WTC11 (cell line): Measurements from ENCODE around the gene SETD2. TPM values are rescaled to one million over a fixed set of nuclear protein-coding genes. Genes with fewer than 3 reads are reported as not detected.

Experiments
- ATAC-seq: fragments of 200-7000 bp; cut with Tn5 transposase; 2 replicates; pipeline ENCODE4 v1.10.0; 2021; ENCODE audit warnings: mild to moderate bottlenecking, moderate library complexity
- CTCF ChIA-PET: fragments of 300-600 bp; sonication (Branson Sonifier 250); formaldehyde crosslinking; loops from one replicate; lab custom pipeline; 2021; ENCODE audit warnings: antibody characterized with exemption; lab: Charles Lee
- POLR2A ChIA-PET: fragments of 350-600 bp; sonication (Branson Sonifier 250); formaldehyde crosslinking; loops from one replicate; lab custom pipeline; 2021; ENCODE audit warnings: antibody characterized with exemption; lab: Charles Lee
- DNase-seq: peaks from one replicate; pipeline ENCODE4 v3.0.0; 2021; ENCODE audit warnings: low spot score
- H3K27ac Mint-ChIP-seq: 2 replicates; pipeline ENCODE4 v1.8.0; 2021; ENCODE audit warnings: mixed read lengths
- H3K27me3 Mint-ChIP-seq: 2 replicates; pipeline ENCODE4 v1.8.0; 2021; ENCODE audit warnings: low read depth, mild to moderate bottlenecking, moderate library complexity, mixed read lengths
- H3K36me3 Mint-ChIP-seq: 2 replicates; pipeline ENCODE4 v1.8.0; 2021; ENCODE audit warnings: mixed read lengths
- H3K4me1 Mint-ChIP-seq: 2 replicates; pipeline ENCODE4 v1.8.0; 2022; ENCODE audit warnings: mixed read lengths
- H3K4me3 Mint-ChIP-seq: 2 replicates; pipeline ENCODE4 v1.8.0; 2021; ENCODE audit warnings: mild to moderate bottlenecking, moderate library complexity, mixed read lengths
- H3K9me3 Mint-ChIP-seq: 2 replicates; pipeline ENCODE4 v1.8.0; 2021; ENCODE audit warnings: mixed read lengths
- ARID4B ChIP-seq: sonication (generic); formaldehyde crosslinking; IDR thresholded peaks from 2 replicates; pipeline ENCODE4 v1.8.0; 2023; ENCODE audit warnings: missing genetic modification reagents, mild to moderate bottlenecking, borderline replicate concordance
- ELF4 ChIP-seq: sonication (generic); formaldehyde crosslinking; IDR thresholded peaks from 2 replicates; pipeline ENCODE4 v1.8.1; 2022; ENCODE audit warnings: low read depth, mild to moderate bottlenecking, moderate library complexity, missing genetic modification reagents
- JAZF1 ChIP-seq: fragments of 250-450 bp; sonication (Bioruptor Pico); IDR thresholded peaks from 2 replicates; pipeline ENCODE4 v1.9.0; 2021; ENCODE audit warnings: moderate library complexity, mild to moderate bottlenecking, inconsistent platforms
- MXD4 ChIP-seq: fragments of 250-450 bp; sonication (Bioruptor Pico); IDR thresholded peaks from 2 replicates; pipeline ENCODE4 v1.8.0; 2021; ENCODE audit warnings: mild to moderate bottlenecking, moderate library complexity, borderline replicate concordance
- SMAD4 ChIP-seq: sonication (generic); formaldehyde crosslinking; IDR thresholded peaks from 2 replicates; pipeline ENCODE4 v1.8.0; 2022; ENCODE audit warnings: mild to moderate bottlenecking, missing genetic modification reagents
- USF1 ChIP-seq: sonication (generic); formaldehyde crosslinking; IDR thresholded peaks from 2 replicates; pipeline ENCODE4 v1.8.0; 2022; ENCODE audit warnings: mild to moderate bottlenecking, missing genetic modification reagents
- ZNF317 ChIP-seq: sonication (generic); formaldehyde crosslinking; IDR thresholded peaks from 2 replicates; pipeline ENCODE4 v1.8.1; 2023; ENCODE audit warnings: low read depth, mild to moderate bottlenecking, moderate library complexity, missing genetic modification reagents, borderline replicate concordance
- ZNF416 ChIP-seq: fragments of 250-450 bp; sonication (Bioruptor Pico); IDR thresholded peaks from 2 replicates; pipeline ENCODE4 v1.9.0; 2021; ENCODE audit warnings: mild to moderate bottlenecking, inconsistent platforms
- ZNF423 ChIP-seq: fragments of 250-450 bp; sonication (Bioruptor Pico); IDR thresholded peaks from 2 replicates; pipeline ENCODE4 v2.1.2; 2022; ENCODE audit warnings: mild to moderate bottlenecking, moderate library complexity
- total RNA-seq: library from RNA; stranded (reverse); gene quantifications from 3 replicates; pipeline ENCODE4 v1.2.3, GENCODE V29; 2021
- TF ChIP-seq, protein P1 (sequence below): fragments of 250-450 bp; sonication (Bioruptor Pico); IDR thresholded peaks from 2 replicates; pipeline ENCODE4 v1.9.0; 2021; ENCODE audit warnings: mild to moderate bottlenecking, borderline replicate concordance
- TF ChIP-seq, protein P2 (sequence below): sonication (generic); formaldehyde crosslinking; IDR thresholded peaks from 2 replicates; pipeline ENCODE4 v1.8.1; 2023; ENCODE audit warnings: mild to moderate bottlenecking, missing genetic modification reagents, moderate library complexity
- TF ChIP-seq, protein P3 (sequence below): sonication (generic); formaldehyde crosslinking; conservative IDR thresholded peaks from 2 replicates; pipeline ENCODE4 v1.8.1; 2023; ENCODE audit warnings: mild to moderate bottlenecking, low read depth, missing genetic modification reagents, moderate library complexity
- TF ChIP-seq, protein P4 (sequence below): sonication (generic); formaldehyde crosslinking; IDR thresholded peaks from 2 replicates; pipeline ENCODE4 v1.8.0; 2022; ENCODE audit warnings: mild to moderate bottlenecking, missing genetic modification reagents
- TF ChIP-seq, protein P5 (sequence below): fragments of 250-450 bp; sonication (Bioruptor Pico); IDR thresholded peaks from 2 replicates; pipeline ENCODE4 v1.9.0; 2021; ENCODE audit warnings: mild to moderate bottlenecking

Gene SETD2
- total RNA-seq, 1 experiment from 2014 or later = 39.8 TPM

DNA sequence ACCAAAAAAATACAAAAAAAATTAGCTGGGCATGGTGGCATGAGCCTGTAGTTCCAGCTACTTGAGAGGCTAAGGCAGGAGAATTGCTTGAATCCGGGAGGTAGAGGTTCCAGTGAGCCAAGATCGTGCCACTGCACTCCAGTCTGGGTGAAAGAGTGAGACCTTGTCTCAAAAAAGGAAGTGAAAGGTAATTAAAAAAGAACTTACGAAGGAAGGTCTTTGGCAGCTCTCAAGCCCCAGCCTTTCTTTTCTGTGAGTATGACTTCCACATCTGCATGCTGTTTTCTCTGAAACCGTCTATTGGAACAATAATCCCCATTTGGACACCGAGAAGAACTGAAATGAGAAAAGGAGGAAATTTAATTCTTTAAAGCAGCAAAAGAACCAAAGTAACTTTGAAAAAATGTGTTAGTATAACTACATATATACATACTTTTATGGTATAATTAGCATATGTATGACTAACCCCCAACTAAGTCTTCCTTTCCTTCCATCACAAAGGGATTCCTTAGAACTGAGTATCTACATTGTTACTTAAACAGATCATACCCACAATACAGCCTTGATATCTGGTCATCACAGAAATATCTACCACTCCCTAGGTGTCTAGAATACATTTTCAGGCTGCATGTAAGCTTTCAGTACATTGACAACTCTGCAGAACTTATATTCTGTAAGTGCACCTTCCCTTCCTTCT is 50.1 kb downstream of the SETD2 start (continued):
- TF ChIP-seq, protein P1, sequence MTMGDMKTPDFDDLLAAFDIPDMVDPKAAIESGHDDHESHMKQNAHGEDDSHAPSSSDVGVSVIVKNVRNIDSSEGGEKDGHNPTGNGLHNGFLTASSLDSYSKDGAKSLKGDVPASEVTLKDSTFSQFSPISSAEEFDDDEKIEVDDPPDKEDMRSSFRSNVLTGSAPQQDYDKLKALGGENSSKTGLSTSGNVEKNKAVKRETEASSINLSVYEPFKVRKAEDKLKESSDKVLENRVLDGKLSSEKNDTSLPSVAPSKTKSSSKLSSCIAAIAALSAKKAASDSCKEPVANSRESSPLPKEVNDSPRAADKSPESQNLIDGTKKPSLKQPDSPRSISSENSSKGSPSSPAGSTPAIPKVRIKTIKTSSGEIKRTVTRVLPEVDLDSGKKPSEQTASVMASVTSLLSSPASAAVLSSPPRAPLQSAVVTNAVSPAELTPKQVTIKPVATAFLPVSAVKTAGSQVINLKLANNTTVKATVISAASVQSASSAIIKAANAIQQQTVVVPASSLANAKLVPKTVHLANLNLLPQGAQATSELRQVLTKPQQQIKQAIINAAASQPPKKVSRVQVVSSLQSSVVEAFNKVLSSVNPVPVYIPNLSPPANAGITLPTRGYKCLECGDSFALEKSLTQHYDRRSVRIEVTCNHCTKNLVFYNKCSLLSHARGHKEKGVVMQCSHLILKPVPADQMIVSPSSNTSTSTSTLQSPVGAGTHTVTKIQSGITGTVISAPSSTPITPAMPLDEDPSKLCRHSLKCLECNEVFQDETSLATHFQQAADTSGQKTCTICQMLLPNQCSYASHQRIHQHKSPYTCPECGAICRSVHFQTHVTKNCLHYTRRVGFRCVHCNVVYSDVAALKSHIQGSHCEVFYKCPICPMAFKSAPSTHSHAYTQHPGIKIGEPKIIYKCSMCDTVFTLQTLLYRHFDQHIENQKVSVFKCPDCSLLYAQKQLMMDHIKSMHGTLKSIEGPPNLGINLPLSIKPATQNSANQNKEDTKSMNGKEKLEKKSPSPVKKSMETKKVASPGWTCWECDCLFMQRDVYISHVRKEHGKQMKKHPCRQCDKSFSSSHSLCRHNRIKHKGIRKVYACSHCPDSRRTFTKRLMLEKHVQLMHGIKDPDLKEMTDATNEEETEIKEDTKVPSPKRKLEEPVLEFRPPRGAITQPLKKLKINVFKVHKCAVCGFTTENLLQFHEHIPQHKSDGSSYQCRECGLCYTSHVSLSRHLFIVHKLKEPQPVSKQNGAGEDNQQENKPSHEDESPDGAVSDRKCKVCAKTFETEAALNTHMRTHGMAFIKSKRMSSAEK = no peak
- TF ChIP-seq, protein P2, sequence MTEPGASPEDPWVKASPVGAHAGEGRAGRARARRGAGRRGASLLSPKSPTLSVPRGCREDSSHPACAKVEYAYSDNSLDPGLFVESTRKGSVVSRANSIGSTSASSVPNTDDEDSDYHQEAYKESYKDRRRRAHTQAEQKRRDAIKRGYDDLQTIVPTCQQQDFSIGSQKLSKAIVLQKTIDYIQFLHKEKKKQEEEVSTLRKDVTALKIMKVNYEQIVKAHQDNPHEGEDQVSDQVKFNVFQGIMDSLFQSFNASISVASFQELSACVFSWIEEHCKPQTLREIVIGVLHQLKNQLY (CRISPR knock-in tag) = no peak
- no peak for TF ChIP-seq ZNF416 (CRISPR knock-in tag)
- TF ChIP-seq, protein P3, sequence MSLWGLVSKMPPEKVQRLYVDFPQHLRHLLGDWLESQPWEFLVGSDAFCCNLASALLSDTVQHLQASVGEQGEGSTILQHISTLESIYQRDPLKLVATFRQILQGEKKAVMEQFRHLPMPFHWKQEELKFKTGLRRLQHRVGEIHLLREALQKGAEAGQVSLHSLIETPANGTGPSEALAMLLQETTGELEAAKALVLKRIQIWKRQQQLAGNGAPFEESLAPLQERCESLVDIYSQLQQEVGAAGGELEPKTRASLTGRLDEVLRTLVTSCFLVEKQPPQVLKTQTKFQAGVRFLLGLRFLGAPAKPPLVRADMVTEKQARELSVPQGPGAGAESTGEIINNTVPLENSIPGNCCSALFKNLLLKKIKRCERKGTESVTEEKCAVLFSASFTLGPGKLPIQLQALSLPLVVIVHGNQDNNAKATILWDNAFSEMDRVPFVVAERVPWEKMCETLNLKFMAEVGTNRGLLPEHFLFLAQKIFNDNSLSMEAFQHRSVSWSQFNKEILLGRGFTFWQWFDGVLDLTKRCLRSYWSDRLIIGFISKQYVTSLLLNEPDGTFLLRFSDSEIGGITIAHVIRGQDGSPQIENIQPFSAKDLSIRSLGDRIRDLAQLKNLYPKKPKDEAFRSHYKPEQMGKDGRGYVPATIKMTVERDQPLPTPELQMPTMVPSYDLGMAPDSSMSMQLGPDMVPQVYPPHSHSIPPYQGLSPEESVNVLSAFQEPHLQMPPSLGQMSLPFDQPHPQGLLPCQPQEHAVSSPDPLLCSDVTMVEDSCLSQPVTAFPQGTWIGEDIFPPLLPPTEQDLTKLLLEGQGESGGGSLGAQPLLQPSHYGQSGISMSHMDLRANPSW (CRISPR knock-in tag) = no peak

DNA sequence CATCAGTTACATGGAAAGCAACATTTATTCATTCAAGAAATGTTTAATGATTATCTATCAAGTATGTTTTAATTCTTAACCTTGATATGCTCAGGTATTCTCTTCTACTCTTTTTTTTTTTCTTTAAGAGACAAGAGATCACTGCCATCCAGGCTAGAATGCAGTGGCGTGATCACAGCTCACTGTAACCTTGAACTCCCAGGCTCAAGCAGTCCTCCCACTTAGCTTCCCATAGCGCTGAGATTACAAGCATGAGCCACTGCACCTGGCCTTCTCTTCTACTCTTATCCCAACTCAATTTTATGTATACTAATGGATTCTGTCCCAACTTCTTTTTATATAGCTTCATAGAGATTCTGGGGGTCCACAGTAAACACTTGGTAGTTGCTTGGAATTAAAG is 50.9 kb downstream of the SETD2 start:
- Mint-ChIP-seq H3K27ac (peak overlapping the region; percentile 61), H3K4me3 (no peak overlapping the region), H3K27me3 (no peaks in the 10 kb centered on the region), H3K9me3 (no peaks in the 10 kb centered on the region), H3K36me3 (peaks cover 28% of the 10 kb centered on the region), H3K4me1 (peaks cover 37% of the 10 kb centered on the region)
- CTCF ChIA-PET = interaction anchor here (0.6 kb wide), 1 partner anchor 265 kb away, joined by 4 read pairs; no protein-coding TSS in a partner anchor
- DNase-seq (no peak), ATAC-seq (no peak)
- POLR2A ChIA-PET = no interaction called here
- TF ChIP-seq MXD4 (CRISPR knock-in tag) = no peak
- no peak for TF ChIP-seq SMAD4
- TF ChIP-seq, protein P4, sequence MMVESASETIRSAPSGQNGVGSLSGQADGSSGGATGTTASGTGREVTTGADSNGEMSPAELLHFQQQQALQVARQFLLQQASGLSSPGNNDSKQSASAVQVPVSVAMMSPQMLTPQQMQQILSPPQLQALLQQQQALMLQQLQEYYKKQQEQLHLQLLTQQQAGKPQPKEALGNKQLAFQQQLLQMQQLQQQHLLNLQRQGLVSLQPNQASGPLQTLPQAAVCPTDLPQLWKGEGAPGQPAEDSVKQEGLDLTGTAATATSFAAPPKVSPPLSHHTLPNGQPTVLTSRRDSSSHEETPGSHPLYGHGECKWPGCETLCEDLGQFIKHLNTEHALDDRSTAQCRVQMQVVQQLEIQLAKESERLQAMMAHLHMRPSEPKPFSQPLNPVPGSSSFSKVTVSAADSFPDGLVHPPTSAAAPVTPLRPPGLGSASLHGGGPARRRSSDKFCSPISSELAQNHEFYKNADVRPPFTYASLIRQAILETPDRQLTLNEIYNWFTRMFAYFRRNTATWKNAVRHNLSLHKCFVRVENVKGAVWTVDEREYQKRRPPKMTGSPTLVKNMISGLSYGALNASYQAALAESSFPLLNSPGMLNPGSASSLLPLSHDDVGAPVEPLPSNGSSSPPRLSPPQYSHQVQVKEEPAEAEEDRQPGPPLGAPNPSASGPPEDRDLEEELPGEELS (CRISPR knock-in tag) = no peak
- TF ChIP-seq ELF4 (CRISPR knock-in tag) = no peak
- no peak for TF ChIP-seq ZNF317 (CRISPR knock-in tag)
- TF ChIP-seq JAZF1 (CRISPR knock-in tag) = no peak
- TF ChIP-seq, protein P5, sequence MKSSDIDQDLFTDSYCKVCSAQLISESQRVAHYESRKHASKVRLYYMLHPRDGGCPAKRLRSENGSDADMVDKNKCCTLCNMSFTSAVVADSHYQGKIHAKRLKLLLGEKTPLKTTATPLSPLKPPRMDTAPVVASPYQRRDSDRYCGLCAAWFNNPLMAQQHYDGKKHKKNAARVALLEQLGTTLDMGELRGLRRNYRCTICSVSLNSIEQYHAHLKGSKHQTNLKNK (CRISPR knock-in tag) = no peak
- TF ChIP-seq ZNF423 (CRISPR knock-in tag) = no peak
- TF ChIP-seq, protein P2 (CRISPR knock-in tag) = no peak
- TF ChIP-seq USF1 (CRISPR knock-in tag) = no peak
- TF ChIP-seq ARID4B (CRISPR knock-in tag) = no peak
